NCI-H526 (cell line): ENCODE results near the gene BICDL2.

Experiments used
- DNase-seq, 2 experiments: peaks; one replicate each; lab custom pipeline; 2025; lab: John Stamatoyannopoulos, UW

Gene BICDL2

DNA sequence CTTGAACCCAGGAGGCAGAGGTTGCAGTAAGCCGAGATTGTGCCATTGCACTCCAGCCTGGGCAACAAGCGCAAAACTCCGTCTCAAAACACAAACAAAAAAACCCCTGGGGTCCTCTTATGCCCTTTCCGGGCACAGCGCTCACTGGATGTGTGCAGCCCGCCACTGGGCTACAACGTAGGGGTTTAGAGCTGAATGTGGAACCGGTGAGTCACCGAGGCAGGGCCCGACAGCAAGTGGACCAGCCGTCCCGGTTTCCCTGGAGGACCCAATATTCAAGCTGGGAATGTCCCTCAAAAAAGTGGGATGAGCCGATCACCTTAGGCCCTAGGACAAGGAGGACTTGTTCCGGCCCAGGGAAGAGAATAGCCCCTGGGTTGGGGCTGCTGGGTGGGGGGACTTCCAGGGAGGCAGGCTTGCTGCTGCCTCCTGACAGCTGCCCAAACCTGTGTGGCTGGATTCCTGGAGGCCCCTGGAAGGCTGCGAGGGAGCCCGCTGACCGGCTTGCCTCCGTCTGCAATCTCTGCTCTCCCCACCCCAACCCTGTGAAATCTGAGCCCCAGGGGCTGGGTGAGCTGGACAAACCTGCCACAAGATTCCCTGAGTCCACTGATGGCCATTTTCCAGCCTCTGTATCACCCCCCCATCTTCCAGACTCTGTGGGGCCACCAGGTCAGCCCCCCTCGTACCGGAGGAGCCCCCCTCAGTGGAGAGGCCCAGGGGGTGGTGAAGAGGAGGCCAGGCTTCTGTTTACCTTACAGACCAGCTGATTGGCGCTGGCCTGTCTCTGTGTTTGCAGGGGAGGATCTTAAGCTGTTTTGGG, 27.0 kb downstream of the BICDL2 start:
- DNase-seq, result no peak

DNA sequence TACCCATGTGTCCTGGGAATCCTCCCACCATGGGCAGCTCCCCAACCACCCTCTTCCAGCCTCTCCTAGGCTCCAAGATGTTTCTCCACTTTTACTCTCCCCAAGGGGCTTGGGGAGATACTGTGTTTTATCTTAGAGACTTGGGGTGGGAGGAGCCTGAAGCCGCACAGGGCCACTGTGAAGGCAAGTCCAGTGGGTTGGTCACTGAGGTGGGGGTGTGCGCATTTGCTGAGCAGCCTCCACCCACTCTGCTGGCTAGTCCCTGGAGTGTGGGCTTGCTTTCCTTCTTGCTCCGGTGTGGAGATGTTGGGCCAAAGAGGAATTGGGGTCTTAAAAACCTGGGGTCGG, 28.1 kb downstream of the BICDL2 start:
- no peak for DNase-seq

DNA sequence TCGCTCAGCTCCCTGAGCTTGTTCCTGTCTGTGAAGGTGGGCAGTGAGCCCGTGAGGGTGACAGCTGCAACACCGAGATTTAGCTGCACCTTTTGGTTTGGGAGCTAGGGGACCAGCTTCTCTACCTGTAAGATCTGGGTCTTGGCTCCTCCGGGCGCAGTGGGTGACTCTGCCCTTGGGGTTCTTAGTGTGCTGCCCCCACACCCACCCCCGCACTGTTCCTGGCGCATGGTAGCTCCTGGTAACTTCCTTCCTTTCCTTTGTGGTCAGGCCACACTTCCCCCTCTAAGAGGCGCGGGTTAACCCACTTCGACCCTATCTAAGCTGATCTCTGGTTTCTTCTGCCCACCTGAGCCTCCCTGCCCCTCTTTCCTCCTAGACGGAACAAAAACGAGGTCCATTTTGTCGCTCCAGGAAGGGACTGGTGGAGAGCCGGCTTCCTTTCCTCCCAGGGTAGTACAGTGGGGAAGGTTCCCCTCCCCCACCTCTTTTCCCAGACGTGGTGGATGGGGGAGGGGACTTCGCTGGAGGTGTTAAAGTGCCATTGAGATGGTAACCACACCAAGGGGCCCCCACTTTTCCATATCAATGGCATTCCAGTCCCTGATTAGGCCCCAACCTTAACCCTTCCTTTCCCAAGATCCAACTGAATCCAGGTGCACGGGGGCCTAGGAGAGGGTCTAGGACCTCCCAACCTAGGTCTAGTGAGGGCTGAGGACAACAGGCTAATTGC, 28.6 kb downstream of the BICDL2 start:
- no peak for DNase-seq

DNA sequence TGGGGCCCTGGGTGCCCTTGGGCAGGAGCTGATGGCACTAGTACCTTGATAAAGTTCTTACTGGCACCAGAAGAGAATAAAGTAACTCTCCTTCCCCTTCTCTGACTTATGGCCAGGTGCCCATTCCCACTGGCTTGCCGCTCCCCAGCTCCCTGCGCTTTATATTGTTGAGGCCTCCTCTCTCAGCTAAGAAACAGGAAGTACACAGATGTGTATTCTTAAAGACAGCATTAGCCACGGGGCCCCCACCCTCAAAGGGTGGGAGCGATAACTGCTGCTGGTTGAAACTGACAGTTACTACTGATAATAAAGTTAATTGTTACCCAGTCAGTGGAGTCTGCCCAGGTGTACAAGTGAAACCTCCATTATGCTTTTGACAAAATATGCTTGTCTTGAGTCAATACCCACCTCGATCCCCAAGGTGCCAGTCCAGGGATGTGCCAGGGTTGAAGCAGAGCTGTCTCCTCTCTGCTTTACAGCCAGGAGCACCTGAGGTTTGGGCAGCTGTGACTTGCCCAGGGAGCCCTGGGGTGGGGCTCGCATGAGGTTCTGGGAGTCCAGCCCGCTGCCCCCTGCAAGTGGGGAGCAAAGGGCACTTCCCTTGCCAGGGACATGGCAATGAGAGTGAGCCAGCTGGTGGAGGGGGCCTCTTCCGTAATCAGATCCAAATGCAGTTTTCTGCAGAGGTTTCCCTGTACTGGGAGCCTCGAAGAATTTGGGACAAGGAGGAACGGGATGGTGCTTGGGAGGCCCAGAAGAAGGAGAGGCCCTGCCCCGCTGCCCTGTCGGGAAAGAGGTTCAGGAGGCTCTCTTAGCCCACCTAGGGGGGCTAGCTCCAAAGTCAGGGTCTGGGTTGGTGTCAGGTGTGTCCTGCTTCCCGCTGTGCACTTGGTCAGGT, 29.4 kb downstream of the BICDL2 start:
- no peak for DNase-seq

DNA sequence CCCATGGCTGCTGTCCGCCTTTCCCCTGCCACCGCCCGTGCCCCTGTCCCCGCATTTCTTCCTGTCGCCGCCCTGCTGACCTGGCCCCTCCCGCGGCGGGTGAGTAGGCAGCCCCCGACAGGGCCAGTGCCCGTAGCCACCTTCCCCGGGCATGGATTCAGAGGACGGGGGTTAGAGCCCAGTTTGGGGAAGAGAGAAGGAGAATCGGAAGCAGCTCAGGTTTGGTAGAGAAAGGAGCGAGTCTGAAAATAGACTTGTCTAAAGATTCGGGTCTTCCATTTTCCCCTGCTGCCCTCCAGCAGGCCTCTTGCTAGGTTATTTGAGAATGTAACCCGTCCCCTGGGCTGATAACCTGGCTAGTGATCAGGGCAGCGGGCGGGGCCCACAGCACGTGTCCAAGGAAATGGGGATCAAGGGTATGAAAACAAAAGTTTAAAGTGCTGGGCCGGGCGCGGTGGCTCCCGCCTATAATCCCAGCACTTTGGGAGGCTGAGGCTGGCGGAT, 31.9 kb downstream of the BICDL2 start:
- DNase-seq, result no peak

DNA sequence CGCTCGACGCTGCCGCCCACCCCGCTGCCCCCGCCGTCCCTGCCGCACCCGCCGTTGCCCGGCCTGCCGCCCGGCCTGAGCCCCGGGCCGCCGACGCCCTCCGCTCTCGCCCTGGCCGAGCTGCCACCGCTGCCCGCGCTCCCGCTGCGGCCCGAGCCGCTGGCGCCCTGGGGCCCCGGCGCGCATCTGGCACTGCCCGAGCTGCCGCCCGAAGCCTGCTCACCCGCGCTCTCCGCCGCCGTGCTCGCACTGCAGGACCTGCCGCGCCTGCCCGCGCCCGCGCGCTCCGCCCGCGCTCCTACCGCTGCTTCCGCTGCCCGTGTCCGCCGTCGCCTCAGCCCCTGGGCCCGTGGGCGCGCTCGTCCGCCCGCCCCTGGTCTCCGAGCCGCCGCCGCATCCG, 32.4 kb downstream of the BICDL2 start:
- DNase-seq, result peak in 1 of 2 experiments; percentile 50

DNA sequence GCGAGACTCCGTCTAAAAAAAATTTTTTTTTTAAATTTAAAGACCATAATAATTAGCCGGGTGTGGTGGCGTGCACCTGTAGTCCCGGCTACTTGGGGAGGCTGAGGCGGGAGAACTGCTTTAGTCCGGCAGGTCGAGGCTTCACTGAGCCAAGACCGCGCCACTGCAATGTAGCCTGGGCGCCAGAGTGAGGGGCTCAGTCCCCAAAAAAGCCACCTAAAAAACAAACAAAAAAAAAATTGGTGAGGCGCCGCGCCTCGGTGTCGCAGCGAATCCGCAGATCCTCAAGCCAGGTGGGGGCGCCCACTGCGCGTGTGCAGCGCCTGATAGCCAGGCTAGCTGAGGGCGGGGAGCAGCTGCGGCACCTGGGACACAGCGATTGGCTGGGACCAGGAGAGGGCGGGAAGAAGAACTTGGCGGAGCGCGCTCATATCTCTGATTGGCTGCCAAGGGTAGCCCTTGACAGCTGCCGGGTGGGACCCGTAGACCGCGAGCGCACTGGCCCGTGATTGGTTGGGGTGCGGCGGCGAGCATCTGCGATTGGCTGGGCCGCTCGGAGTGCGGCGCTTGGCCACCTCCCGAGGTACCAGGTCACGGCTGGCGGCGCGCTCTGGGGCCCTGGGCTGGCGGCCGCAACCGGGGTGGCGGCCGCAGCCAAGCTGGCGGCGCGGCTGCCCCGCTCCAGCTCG, 33.0 kb downstream of the BICDL2 start:
- DNase-seq, result peak; percentile 91 to 97

DNA sequence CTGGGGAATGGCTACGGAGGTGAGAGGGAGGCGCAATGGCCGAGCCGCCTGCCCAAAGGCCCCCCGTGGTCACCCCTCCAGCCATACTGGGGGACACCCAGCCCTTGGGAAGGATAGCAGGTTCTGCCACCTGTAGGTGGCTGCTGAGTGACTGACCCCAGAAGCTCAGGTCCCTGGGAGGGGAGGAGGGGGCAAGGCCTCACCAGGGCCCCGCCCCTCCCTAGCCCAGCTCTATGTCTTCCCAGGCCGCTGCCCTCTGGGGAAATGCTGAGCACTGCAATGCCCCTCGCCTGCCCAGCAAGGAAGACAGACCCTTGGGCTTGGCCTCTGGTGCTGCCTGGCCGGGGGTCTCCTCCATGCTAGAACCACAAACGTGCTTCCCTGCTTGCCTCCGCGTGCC, 35.4 kb downstream of the BICDL2 start:
- DNase-seq, result no peak

DNA sequence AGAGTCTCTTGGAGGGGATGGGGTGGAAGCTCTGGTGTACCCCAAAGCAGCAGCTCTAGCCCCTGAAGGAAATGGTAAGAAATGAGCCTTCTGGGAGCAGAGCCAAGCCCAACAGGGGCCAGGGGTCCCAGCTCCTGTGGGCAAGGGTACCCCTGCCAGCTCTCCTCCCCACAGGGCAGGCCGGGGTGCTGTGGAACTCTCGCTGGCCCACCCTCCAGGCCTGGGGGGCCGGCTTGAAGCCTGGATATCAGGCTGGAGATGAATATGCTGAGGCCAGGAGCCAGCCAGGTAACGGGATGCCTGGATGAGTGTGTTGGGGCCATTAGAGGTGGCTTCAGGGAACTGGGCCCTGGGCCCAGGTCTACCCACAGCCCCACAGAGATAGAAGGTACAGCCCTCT, 36.2 kb downstream of the BICDL2 start:
- no peak for DNase-seq

DNA sequence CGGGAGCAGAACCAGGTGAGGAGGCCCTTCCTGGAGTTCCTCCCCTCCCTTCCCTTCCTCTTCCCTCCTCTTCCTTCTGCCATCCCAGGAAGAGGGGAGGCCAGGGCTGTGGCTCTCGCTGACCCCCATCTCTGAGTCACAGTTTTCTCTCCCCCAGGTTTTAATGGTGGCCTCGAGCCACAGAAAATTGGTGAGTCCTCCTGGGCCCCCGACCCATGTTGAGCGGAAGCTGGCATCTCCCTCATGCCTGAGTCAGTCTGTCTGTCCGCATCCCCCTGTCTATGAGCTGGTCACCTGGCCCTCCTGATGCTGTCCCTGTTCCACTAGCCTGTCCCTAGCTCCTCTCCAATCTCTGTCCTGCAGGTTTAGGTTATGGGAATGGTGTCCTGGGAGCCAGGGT, 36.8 kb downstream of the BICDL2 start:
- DNase-seq, result no peak

DNA sequence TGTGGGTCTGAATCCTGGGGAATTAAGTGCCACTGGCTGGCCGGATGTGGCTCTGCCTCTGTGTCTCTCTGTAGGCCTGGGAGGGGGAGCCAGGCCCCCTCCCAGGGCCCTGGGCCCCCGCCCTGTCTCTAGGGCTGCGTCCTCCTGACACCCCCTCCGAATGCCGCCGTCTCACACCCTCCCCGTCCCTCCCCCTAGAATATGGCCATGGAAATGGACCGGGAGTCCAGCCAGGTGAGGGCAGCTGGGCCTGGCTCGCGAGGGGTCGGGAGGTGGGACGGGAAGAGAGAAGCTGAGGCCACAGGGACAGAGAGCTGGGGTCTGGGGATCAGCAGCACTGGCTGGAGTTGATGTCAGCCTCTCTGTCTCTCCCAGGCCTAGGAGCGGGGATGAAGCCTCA, 40.4 kb downstream of the BICDL2 start:
- DNase-seq, result no peak

DNA sequence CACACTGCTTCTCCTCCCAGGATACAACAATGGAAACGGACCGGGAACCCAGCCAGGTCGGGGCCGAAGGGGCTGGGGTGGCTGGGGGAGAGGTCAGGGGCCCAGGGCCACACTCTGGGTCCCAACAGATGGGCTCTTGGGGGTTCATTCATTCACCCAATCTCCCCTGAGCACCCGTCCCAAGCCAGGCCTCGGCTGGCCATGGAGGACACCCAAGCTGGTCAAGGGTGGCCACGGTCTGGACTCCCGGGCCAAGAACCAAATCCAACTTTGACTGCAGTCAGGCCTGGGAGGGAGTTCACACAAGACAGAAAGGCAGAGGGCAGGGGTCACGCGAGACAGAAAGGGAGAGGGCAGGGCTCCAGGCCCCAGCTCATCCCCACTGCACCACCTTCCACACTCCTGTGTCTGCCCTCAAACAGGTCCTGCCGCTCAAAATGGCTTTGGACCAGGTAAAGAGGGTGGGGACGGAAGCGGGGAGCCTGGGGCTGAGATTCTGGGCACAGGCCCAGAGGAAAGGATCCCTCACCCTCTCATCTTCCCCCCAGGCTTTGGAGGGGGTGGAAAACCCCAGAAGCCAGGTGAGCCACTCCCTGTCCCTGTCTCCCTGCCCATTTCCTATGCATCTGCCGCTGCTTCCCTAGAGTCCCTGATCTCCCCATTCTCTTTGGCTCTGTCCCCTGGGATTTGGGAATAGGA, 44.2 kb downstream of the BICDL2 start:
- DNase-seq, result no peak

DNA sequence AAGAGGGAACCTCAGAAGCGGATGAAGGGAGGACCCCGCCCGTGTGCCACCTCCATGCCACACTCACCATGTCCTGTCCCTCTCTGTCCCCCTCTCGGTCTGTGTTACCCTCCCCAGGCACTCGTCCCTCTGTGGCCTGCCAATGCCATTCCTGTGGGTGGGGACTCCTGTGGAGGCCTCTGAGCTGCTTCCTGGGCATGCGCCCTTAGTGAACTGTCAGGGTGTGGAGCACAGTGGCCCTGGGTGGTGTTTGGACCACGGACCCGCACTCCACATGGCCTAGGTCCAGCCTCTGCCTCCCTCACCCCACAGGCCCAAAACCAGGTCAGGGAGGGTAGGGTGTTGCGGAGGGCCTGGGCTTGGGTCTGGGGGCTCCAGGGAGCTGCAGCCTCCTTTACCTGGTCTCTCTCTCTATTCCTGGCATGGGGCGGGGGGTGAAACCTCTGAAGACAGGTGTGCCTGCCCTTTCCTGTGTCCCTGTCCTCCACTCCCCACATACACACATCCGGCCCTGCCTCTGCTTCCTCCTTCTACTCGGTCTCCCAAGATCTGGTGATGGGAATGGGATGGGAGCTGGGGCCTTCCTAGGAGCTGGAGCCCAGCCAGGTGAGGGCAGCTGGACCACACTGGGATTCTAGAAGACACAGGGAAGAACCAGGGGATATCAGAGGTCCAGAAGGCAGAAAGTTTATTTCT, 45.0 kb downstream of the BICDL2 start:
- DNase-seq, result no peak

DNA sequence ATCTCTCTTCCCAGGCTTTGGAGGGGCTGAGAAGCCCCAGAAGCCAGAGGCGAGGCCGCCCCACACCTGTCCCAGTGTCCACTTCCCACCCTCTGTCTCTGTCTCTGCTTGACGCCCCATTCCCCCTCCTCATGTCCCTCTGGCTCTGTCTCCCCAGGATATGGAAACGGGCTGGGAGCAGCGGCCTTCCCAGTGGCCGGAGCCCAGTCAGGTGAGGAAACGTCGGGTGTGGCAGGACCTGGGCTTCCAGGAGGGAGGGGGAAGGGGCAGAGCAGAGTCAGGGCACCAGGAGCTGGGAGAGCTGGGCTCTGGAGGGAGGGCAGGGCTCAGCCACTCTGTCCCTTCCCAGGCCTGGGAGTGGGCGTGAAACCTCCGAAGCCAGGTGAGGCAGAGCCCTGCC, 45.9 kb downstream of the BICDL2 start:
- no peak for DNase-seq

DNA sequence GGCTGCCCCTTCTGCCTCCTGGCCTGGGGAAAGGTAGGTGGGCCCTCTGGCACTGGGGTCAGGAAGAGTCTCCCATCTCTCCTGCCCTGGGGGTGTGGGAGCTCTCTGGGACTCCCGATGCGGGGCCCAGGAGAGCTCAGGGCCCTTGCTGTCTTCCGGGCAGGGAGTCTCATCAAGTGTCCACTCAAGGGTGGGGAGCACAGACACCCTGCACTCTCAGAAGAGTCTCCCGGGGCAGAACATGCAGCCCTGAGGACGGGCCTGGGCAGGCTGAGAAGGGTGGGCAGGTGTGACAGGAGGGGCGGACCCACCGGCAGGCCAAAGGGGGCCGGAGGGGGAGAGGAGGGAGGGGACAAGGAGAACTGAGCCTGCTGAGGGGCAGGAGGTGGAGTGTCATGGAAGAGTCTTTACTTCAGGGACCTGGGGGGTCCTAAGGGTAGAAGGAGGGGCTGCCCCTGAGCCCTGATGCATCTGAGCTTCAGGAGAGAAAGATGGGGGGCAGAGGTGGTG, 48.1 kb downstream of the BICDL2 start:
- DNase-seq, result no peak

DNA sequence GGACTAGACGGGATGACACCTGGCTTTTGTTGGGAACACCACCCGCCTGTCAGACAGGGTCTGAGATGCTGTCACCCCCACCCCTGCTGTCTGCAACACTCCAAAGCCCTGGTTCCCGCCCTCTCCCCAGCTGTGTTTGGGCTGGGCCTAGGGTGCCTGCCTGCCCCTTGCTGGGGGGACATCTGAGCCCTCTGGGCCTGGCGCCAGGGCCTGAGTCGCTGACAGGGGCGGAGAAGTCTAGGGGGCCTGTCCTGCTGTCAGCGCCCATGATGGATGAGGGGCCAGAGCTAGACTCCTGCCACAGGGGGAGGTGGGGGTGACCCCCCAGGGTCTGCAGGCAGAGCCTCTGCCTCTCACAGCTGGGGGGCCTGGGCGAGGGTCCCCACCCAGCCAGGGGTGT, 48.9 kb downstream of the BICDL2 start:
- DNase-seq, result no peak

DNA sequence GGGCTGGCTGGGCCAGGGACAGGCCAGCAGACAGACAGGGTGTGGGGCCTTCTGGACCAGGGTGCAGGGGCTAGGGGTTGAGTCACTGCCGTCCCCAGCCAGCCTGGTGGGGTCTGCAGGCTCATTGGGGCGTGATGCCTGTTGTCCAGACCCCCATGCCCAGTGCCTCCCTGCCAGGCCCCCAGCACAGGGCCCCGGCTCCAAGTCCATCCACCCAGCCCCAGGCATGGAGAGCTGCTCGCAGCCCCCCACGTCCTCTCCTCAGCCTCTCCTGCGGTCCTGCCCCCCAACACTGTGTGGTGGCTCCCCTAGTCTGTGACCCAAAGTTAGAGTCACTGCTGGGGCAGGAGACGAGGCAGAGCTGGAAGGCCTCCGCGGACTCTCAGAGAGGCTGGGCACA, 49.5 kb downstream of the BICDL2 start:
- no peak for DNase-seq

DNA sequence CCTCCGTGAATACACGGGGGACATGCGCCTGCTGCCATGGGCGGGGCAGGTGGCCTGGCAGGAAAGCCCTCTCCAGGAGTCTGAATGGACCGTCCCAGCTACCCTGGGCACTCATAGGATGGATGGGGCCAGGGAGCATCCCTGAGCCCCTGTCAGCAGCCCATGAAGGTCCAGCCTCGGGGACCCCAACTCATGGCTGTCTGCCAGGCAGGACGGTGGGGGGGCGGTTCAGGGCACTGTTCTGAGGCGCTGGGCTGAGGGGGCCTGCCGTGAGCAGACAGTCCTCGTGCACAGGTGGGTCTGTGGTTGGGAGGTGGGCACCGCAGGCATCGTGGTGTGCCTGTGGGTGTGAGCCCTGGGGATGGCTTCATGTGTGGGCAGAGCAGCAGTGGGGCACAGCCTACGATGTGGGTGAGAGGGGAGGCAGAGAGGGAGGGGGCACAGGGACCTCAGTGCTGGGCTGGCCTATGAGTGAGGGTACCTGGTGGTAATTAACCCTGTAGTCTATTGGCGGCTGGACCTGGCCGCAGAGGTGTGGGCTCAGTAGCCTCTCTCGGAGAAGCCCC, 50.0 kb downstream of the BICDL2 start:
- DNase-seq, result no peak

DNA sequence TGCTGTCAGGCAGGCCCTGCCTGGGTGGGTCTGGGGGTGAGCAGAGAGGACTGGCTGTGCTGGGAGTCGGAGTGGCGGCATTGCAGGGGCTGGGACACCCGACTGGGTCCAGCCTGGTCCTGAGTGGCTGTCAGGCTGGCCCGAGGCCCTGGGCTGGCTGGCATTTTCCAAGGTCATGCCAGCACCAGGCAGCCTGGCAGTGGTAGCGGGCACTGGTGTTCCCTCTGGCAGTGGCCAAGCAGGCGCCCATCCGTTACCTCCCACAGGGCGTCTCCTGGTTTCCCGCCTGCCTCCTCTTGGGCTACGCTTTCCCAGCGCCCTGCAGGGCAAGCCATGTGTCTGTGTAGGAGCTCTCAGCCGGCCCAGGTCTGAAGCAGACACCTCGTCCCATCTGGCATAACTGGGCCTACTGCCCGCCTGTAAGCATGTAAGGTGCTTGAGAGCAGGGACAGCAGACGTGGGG, 50.8 kb downstream of the BICDL2 start:
- no peak for DNase-seq

DNA sequence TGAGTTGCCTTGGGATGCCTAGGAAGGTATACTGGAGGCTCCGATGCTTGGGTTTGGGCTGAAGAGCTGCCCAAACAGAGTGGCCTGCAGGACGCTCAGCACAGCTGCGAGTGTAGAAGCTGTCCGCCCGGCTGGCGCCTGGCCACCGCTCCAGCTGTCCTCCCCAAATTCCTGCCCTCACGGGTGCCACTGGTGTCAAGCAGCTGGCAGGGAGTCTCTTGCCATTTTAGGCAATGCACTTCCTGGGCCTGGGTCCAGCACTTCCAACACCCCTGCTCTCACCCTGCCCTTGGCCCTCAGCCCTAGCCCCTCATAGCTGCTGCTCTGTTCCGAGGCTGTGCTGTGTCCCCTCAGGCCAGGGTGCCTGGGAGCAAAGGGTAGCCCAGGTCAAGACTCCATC, 51.3 kb downstream of the BICDL2 start:
- no peak for DNase-seq
